D721Med (cell line): Measurements from ENCODE around the gene LHFPL2.

ENCODE experiments used
- DNase-seq: peaks from one replicate; pipeline ENCODE4 v3.0.0; 2011; ENCODE audit warnings: low spot score; ENCODE audit not compliant: insufficient read length
- FAIRE-seq: peaks from 2 replicates; lab custom pipeline; 2011; peaks lifted over from hg19 to GRCh38; lab: Jason Lieb, UNC
- CTCF ChIP-seq: IDR thresholded peaks from 2 replicates; pipeline ENCODE4 v1.5.1; 2012; ENCODE audit warnings: mild to moderate bottlenecking, control low read depth; ENCODE audit not compliant: insufficient read depth; ENCODE audit errors: missing control alignments

LHFPL2 gene

GRCh38 chr5:78526049-78526525, 122.5 kb downstream of the LHFPL2 start:
- no peak for FAIRE-seq
- TF ChIP-seq CTCF: no peak
- DNase-seq: no peak

- no peak for DNase-seq
- TF ChIP-seq CTCF: no peak
- no peak for FAIRE-seq
These were observed 125.0 kb downstream of the LHFPL2 start for GRCh38 chr5:78523314-78524193.

DNA sequence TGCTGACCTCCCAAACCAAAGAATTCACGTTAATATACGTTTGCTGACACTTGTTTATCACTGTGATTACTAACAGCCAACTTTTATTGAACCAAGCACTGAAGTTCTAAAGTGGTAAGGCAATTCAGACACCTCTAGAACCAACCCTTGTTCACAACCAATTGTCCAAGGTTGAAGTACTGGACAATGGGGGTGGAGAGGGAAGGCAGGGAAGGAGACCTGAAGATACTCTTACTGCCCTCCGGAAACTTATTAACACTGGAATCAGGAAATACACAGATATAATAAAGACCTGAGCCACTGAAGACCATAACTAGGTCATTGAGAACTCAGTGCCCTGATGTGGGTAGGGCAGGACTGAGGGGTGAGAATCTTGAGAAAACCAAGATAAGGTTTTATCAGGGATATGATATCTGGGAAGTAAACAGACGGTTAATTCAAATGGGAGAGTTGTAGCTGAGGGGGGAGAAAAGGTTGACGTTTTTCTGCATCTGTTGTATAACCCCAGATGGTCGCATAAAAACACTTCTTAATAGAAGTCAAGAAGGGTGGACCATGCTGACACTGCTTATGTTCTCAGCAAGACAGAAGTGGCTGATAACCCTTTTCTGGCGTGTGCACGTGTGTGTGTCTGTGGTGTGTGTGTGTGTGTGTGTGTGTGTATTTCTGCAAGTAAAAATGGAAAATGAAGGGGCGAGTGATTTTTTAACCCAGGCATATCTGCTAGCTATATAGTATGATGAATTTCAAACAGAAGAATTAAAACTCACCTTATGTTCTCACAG, 125.9 kb downstream of the LHFPL2 start:
- no peak for DNase-seq
- FAIRE-seq: no peak
- no peak for TF ChIP-seq CTCF

- no peak for TF ChIP-seq CTCF
- no peak for FAIRE-seq
- DNase-seq: no peak
These were observed 127.1 kb downstream of the LHFPL2 start for GRCh38 chr5:78521455-78521854.

DNA sequence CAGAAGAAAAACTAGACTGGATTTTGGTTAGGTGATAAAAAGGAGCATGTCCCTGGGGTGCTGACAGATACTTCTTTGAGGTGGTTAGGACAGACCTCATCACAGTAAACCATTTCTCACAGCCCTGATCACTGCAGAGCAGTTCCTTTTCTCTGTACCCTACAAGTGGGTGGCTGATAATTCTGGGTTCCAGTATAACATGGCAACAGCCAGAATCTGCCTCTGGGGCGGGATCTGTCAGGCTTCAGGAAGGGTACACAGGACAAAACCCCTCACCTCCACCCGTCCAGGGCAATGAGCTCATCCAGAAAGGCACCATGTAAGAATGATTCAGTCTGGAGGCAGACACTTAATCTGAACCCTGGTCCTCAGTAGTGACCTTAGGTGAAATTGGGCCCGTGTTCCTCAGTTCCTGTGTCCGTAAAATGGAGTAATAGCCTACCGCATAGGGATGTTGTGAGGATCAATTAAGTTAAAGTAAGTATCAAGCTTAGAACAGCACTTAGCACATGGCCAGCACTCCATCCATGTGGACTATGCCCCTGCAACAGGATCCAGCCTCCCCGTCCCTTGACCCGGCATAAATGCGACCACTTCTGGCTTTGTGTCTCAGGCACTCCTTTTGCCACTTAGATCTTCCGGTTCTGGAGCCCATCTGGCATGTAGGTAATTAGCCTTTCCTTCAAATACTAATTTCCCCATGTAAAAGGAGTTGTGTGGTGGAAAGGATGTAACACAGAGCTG, 129.2 kb downstream of the LHFPL2 start:
- FAIRE-seq (no peak), DNase-seq (no peak)
- TF ChIP-seq CTCF: no peak

- no peak for TF ChIP-seq CTCF
- FAIRE-seq (no peak), DNase-seq (no peak)
These were observed 130.0 kb downstream of the LHFPL2 start for GRCh38 chr5:78518365-78519197.
